Measurements from ENCODE around the gene MTCL1.
A peak's percentile ranks its signal among the peaks of the same experiment; 100 is the strongest.

The MTCL1 gene

GRCh38 chr18:8744656-8745055 is 39.3 kb downstream of the MTCL1 start:
- Histone ChIP-seq H3K27ac (ENCODE audit: low read depth, low read length, severe bottlenecking) (no peak overlapping the region), H3K36me3 (ENCODE audit: control insufficient read depth, insufficient read depth, low read length) (peaks cover 26% of the 10 kb centered on the region), H3K4me1 (ENCODE audit: control insufficient read depth, insufficient read depth, low read length, poor library complexity, severe bottlenecking) (peaks cover 29% of the 10 kb centered on the region), H3K4me3 (ENCODE audit: extremely low read depth, insufficient read depth, low read length, poor library complexity, severe bottlenecking) (no peak overlapping the region), H3K9me3 (ENCODE audit: control insufficient read depth, low read length) (peaks cover 3% of the 10 kb centered on the region)
- 83% methylated on average over 1 of the region's 4 CpGs; no CpG with 5 or more reads in 1 of the 2 experiments for WGBS, 2 experiments (ENCODE audit: insufficient coverage in 2 of 2)

- peaks cover 3% of the 10 kb centered on the region for H3K9me3 ChIP-seq (ENCODE audit: control insufficient read depth, low read length)
- WGBS, 2 experiments (ENCODE audit: insufficient coverage in 2 of 2) = 94 to 99% methylated on average over 6 to 13 of the region's 15 CpGs
- no peak overlapping the region for H3K4me3 ChIP-seq (ENCODE audit: extremely low read depth, insufficient read depth, low read length, poor library complexity, severe bottlenecking)
- peaks cover 26% of the 10 kb centered on the region for H3K36me3 ChIP-seq (ENCODE audit: control insufficient read depth, insufficient read depth, low read length)
- H3K4me1 ChIP-seq (ENCODE audit: control insufficient read depth, insufficient read depth, low read length, poor library complexity, severe bottlenecking) = peaks cover 32% of the 10 kb centered on the region
- no peak overlapping the region for H3K27ac ChIP-seq (ENCODE audit: low read depth, low read length, severe bottlenecking)
Measured at GRCh38 chr18:8745355-8746014, 40.1 kb downstream of the MTCL1 start.

- Histone ChIP-seq H3K4me1 (ENCODE audit: control insufficient read depth, insufficient read depth, low read length, poor library complexity, severe bottlenecking) (peaks cover 43% of the 10 kb centered on the region), H3K36me3 (ENCODE audit: control insufficient read depth, insufficient read depth, low read length) (peaks cover 17% of the 10 kb centered on the region), H3K9me3 (ENCODE audit: control insufficient read depth, low read length) (no peaks in the 10 kb centered on the region), H3K27ac (ENCODE audit: low read depth, low read length, severe bottlenecking) (no peak overlapping the region), H3K4me3 (ENCODE audit: extremely low read depth, insufficient read depth, low read length, poor library complexity, severe bottlenecking) (no peak overlapping the region)
- WGBS, 2 experiments (ENCODE audit: insufficient coverage in 2 of 2) = 67 to 91% methylated on average over 4 to 5 of the region's 6 CpGs
Measured at GRCh38 chr18:8747440-8747937, 42.1 kb downstream of the MTCL1 start.

DNA sequence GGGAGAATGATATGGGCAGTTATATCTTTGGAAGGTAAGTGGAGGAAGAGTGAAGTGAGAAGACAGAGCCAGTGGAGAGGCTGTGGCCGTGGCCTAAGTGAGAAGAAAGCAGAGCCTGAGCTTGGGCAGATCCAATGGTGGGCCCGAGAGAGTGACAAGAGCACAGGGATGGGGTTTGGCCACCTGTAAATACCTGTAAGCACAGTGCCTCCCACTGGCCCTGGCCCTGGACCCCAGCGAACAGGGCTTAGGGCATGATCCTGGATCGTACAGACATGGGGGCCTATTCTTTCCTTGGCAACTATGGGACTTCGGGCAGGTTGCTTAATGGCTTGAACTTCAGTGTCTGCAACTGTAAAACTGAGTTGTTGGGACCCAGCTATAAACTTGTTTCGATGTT is 44.1 kb downstream of the MTCL1 start:
- WGBS, 2 experiments (ENCODE audit: insufficient coverage in 2 of 2) = 98% methylated on average over 4 to 5 of the region's 6 CpGs
- Histone ChIP-seq H3K36me3 (ENCODE audit: control insufficient read depth, insufficient read depth, low read length) (peaks cover 18% of the 10 kb centered on the region), H3K27ac (ENCODE audit: low read depth, low read length, severe bottlenecking) (no peak overlapping the region), H3K9me3 (ENCODE audit: control insufficient read depth, low read length) (no peaks in the 10 kb centered on the region), H3K4me3 (ENCODE audit: extremely low read depth, insufficient read depth, low read length, poor library complexity, severe bottlenecking) (no peak overlapping the region), H3K4me1 (ENCODE audit: control insufficient read depth, insufficient read depth, low read length, poor library complexity, severe bottlenecking) (peaks cover 40% of the 10 kb centered on the region)

DNA sequence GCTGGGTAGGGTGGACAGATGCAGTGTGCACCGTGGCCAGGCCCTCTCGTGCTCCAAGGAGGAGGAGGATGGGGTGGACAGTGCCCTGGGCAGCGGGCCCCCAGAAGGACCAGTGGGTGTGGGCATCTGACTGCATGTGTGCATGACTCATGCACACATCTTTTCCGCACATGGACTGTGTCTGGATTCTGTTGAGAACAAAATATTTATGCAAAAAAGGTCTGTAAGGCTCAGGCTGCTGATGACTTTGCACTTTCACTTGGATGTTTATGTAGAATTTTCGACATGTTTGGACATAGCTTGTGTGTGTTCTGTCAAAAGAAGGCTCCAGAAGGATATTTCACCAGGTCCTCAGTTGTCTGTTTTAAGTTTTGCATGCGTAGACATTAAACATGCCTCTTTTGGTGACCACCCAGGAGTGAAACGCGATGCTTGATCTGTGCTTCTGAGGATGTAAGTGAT is 45.6 kb downstream of the MTCL1 start:
- peaks cover 18% of the 10 kb centered on the region for H3K36me3 ChIP-seq (ENCODE audit: control insufficient read depth, insufficient read depth, low read length)
- peak overlapping the region; percentile 10 for H3K27ac ChIP-seq (ENCODE audit: low read depth, low read length, severe bottlenecking)
- H3K4me1 ChIP-seq (ENCODE audit: control insufficient read depth, insufficient read depth, low read length, poor library complexity, severe bottlenecking) = peaks cover 37% of the 10 kb centered on the region
- 94 to 97% methylated on average over 5 to 8 of the region's 8 CpGs for WGBS, 2 experiments (ENCODE audit: insufficient coverage in 2 of 2)
- no peak overlapping the region for H3K4me3 ChIP-seq (ENCODE audit: extremely low read depth, insufficient read depth, low read length, poor library complexity, severe bottlenecking)
- no peaks in the 10 kb centered on the region for H3K9me3 ChIP-seq (ENCODE audit: control insufficient read depth, low read length)

GRCh38 chr18:8751692-8752091 is 46.3 kb downstream of the MTCL1 start:
- peaks cover 30% of the 10 kb centered on the region for H3K4me1 ChIP-seq (ENCODE audit: control insufficient read depth, insufficient read depth, low read length, poor library complexity, severe bottlenecking)
- WGBS, 2 experiments (ENCODE audit: insufficient coverage in 2 of 2) = 91 to 97% methylated on average over 9 of the region's 9 CpGs
- H3K36me3 ChIP-seq (ENCODE audit: control insufficient read depth, insufficient read depth, low read length) = peaks cover 18% of the 10 kb centered on the region
- no peak overlapping the region for H3K27ac ChIP-seq (ENCODE audit: low read depth, low read length, severe bottlenecking)
- no peaks in the 10 kb centered on the region for H3K9me3 ChIP-seq (ENCODE audit: control insufficient read depth, low read length)
- no peak overlapping the region for H3K4me3 ChIP-seq (ENCODE audit: extremely low read depth, insufficient read depth, low read length, poor library complexity, severe bottlenecking)

DNA sequence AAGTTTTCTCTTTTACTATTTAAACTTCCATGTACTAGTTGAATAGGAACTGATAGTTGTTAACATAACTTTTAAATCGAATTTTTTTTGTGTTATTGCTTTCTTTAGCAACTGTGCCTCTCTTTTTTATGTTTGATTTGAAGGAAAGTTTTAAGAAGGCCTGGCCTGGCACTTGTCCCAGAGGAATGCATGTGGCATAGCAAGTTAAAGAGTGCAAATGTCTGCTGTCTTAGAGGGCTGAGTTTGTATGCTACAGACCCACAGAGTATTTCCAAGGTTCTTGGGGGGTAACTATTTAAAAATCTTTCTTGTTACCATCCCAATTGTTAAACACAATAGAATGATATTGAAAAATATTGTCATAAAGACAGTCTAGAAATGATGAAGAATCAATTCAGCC is 47.0 kb downstream of the MTCL1 start:
- WGBS, 2 experiments (ENCODE audit: insufficient coverage in 2 of 2) = no CpG with 5 or more reads among the region's 1 CpG
- Histone ChIP-seq H3K4me1 (ENCODE audit: control insufficient read depth, insufficient read depth, low read length, poor library complexity, severe bottlenecking) (peaks cover 24% of the 10 kb centered on the region), H3K27ac (ENCODE audit: low read depth, low read length, severe bottlenecking) (no peak overlapping the region), H3K4me3 (ENCODE audit: extremely low read depth, insufficient read depth, low read length, poor library complexity, severe bottlenecking) (no peak overlapping the region), H3K9me3 (ENCODE audit: control insufficient read depth, low read length) (no peaks in the 10 kb centered on the region), H3K36me3 (ENCODE audit: control insufficient read depth, insufficient read depth, low read length) (peaks cover 18% of the 10 kb centered on the region)

DNA sequence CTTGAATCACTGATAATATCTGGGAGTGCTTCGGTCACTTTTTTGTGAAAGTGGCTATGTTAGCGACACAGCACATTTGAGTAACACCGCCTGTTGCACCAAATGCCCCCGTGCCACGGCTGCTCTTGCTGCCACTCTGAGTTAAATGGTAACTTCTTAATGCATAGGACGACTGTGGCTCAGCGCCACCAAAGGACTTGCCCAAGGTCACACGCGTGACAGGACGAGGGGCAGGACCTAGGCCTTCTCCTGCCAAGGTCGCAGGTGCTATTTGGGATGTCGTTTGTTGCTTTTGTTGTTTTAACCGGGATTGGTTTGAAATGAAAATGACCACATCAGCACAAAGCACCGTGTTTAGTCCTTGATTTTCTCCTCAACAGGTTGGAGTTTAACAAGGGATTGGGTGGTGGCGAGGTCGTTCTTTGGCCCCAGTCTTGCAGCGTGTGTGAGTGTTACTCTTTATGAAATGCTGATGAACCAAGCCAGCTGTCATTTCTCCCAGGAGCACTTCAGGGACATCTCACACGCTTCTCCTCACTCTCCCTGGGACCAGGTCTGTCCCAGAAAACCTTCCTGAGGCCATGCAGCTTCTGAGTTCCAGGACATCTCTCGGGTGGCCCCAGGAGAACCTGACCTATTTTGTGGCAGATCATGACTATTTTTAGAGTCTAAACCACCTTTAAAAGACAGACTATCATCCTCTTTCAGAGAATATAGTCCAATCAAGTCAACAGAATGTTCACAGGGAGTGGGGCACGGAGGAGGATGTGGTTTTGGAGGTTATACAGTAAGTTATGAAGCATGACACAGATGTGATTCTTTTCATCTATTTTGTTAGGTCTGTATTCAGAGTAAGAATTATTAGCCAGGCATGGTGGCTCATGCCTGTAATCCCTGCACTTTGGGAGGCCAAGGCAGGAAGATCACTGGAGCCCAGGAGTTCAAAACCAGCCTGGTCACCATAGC is 49.9 kb downstream of the MTCL1 start:
- no peak overlapping the region for H3K27ac ChIP-seq (ENCODE audit: low read depth, low read length, severe bottlenecking)
- H3K4me1 ChIP-seq (ENCODE audit: control insufficient read depth, insufficient read depth, low read length, poor library complexity, severe bottlenecking) = peaks cover 14% of the 10 kb centered on the region
- no peaks in the 10 kb centered on the region for H3K9me3 ChIP-seq (ENCODE audit: control insufficient read depth, low read length)
- H3K4me3 ChIP-seq (ENCODE audit: extremely low read depth, insufficient read depth, low read length, poor library complexity, severe bottlenecking) = no peak overlapping the region
- peaks cover 17% of the 10 kb centered on the region for H3K36me3 ChIP-seq (ENCODE audit: control insufficient read depth, insufficient read depth, low read length)
- 93 to 94% methylated on average over 15 to 19 of the region's 20 CpGs for WGBS, 2 experiments (ENCODE audit: insufficient coverage in 2 of 2)

DNA sequence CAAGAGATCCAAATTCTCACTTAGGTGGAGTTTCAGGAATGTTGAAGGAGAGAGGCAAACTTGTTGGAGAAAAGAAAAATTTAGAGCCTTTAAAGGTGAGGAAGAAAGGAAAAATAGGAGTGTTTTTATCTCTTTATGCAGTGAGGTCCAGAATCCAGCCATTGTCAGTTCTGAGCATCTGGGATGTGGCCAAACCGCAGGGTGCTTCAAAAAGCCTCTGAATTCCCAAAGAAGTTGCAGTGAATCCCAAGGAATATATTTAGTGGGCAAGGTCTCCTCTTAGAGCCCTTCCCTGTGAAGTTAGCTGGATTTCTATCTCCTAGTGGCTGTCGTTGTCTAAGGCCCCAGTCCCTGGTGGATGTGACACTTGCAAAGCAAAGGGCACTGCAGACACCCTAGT is 51.2 kb downstream of the MTCL1 start:
- peaks cover 7% of the 10 kb centered on the region for H3K9me3 ChIP-seq (ENCODE audit: control insufficient read depth, low read length)
- peaks cover 1% of the 10 kb centered on the region for H3K4me1 ChIP-seq (ENCODE audit: control insufficient read depth, insufficient read depth, low read length, poor library complexity, severe bottlenecking)
- H3K27ac ChIP-seq (ENCODE audit: low read depth, low read length, severe bottlenecking) = no peak overlapping the region
- no peak overlapping the region for H3K4me3 ChIP-seq (ENCODE audit: extremely low read depth, insufficient read depth, low read length, poor library complexity, severe bottlenecking)
- H3K36me3 ChIP-seq (ENCODE audit: control insufficient read depth, insufficient read depth, low read length) = peaks cover 26% of the 10 kb centered on the region
- 74 to 100% methylated on average over 2 of the region's 2 CpGs for WGBS, 2 experiments (ENCODE audit: insufficient coverage in 2 of 2)

DNA sequence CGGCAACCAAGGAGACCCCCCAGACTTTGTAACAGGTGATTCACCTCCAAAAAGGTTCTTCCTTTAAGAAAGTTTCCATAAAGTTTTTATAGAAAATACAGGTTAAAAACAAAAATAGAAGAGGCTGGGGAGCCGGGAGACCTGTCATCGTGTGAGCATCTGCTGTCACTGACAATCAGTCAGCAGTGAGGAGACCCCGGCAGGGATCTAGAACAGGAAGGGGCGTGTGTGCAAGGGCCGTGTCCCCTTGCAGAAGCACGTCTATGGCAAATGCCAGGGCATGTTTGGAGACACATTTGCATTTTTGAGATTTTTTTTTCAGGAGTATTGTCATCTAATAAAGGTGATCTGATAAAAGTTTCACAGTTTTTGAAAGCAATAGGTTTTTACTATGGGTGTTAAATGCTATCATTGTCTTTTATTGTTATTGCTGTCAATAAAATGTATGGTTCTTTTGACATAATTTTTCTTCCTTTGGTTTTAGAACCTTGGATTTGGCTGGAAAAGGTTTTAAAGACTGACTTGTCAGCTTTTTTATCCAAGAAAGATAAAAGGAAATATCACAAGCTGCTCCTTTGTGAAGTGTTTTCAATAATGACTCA is 52.1 kb downstream of the MTCL1 start:
- no peak overlapping the region for H3K4me3 ChIP-seq (ENCODE audit: extremely low read depth, insufficient read depth, low read length, poor library complexity, severe bottlenecking)
- H3K9me3 ChIP-seq (ENCODE audit: control insufficient read depth, low read length) = peaks cover 13% of the 10 kb centered on the region
- peaks cover 35% of the 10 kb centered on the region for H3K36me3 ChIP-seq (ENCODE audit: control insufficient read depth, insufficient read depth, low read length)
- no peak overlapping the region for H3K27ac ChIP-seq (ENCODE audit: low read depth, low read length, severe bottlenecking)
- H3K4me1 ChIP-seq (ENCODE audit: control insufficient read depth, insufficient read depth, low read length, poor library complexity, severe bottlenecking) = no peaks in the 10 kb centered on the region
- 82 to 88% methylated on average over 6 of the region's 7 CpGs for WGBS, 2 experiments (ENCODE audit: insufficient coverage in 2 of 2)
